ENCODE results near the gene HEY2.
"Not testable (repeated sequence)": the region's sequence is repeated elsewhere in the genome, so short reads cannot be mapped to it uniquely, and the experiment has no call there.

Gene HEY2

DNA sequence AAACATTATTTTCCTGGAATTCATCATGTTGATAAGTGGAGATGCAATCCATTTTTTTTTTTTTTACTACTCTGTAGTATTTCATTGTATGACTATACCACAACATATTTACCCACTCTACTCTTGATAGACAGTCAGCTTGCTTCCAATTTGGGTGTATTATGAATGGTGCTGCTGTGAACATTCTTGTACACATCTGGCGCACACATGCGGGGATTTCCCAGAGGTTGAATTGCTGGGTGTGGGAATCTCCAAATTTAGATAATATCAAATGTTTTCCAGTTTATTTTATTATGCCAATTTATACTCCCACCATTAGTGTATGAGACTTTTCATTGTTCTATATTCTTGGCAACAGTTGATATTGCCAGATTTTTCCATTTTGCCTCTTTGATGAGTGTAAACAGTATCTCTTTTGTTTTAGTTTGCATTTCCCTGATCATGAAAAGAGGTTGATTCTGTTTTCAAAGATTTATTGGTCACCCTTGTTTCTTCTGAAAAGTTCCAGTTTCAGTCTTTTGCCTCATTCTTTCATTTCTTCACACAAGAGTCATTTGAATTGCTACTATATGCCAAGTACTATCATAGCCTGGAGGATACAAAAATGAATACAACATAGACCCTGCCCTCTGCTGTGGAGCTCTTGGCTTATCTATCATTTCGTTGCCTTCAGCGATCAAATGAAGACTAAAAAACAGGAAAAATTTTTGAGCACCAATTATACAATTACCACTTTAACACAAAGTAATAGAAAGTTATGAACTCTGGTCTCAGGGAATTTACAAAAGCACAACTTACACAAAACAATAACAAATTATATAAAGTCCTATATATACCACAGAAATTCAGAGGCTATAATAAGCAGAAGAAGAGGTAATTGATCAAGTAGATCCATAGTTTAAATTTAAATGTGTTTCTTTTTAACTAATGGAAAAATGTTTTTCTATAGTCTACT, 24.2 kb downstream of the HEY2 start:
- DNase-seq = no peak

DNA sequence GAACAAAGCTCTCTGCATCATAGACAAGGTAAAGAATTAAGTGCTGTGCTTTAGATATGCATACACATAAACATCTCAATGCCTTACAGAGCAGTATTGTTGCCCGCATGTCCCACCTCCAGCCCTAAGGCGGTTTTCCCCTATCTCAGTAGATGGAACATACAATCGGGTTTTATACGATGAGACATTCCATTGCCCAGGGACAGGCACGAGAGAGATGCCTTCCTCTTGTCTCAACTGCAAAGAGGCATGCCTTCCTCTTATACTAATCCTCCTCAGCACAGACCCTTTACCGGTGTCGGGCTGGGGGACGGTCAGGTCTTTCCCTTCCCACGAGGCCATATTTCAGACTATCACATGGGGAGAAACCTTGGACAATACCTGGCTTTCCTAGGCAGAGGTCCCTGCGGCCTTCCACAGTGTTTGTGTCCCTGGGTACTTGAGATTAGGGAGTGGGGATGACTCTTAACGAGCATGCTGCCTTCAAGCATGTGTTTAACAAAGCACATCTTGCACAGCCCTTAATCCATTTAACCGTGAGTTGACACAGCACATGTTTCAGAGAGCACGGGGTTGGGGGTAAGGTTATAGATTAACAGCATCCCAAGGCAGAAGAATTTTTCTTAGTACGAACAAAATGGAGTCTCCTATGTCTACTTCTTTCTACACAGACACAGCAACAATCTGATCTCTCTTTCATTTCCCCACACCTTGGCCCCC, 26.8 kb downstream of the HEY2 start:
- not testable (repeated sequence) for DNase-seq

DNA sequence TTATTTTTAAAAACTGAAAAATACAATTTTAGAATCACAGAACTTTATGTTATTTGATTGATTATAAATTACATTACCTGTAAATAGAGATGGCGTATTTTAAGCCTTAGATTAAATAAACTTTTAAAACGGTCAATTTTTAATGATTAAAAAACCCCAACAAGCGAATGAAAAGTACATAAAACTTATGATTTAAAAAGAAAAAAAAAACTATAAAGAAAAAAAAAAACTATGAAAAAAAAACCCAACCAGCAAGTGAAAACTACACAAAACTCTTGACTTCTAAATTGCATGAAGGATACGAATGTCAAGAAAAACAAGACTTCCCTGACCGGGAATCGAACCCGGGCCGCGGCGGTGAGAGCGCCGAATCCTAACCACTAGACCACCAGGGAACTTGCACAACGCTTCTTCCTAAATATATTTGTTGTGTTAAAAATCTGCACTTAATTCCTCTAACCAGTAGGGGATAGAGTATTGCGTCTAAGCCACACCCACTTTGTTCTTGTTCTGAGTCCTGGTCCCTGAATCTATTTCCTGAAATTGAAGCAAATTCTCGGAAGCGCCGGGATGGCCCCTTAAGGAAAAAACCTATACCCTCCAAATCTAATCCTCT, 30.6 kb downstream of the HEY2 start:
- peak; percentile 96 for DNase-seq

DNA sequence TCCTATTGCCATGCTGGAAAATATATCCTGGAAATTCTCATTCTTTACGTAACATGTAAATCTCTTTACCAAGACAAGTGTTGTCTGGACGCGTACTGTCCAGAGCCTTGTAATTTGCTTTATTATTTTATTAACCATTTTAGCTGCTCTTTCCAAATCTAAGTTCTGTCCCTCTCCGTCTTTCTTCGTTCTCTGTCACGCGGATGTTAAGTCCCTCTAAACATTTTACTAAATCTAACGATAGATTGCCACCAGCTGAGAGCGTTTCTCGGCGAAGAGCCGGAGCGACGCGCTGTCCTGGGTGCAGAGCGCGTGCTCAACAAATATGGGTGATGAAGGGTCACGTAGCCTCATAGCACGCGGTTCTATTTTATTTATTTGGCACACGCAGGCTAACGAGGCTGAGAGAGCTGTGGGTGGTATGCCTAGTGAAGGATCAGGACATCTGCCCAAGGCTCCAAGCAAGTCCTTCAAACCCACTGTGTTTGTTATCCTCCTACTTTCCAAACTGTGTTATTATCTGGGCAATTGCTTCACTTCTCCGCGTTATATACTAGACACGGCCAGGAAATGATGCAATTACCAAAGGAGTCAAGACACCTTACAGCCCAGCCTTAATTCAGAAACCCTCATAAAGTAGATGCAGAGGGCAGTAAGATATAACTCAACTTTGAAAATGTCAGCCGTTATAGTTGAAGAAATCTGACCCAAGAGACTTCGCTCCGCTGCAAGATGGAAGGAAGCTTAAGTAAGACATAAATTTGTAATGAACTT, 31.3 kb downstream of the HEY2 start:
- DNase-seq = peak; percentile 77

DNA sequence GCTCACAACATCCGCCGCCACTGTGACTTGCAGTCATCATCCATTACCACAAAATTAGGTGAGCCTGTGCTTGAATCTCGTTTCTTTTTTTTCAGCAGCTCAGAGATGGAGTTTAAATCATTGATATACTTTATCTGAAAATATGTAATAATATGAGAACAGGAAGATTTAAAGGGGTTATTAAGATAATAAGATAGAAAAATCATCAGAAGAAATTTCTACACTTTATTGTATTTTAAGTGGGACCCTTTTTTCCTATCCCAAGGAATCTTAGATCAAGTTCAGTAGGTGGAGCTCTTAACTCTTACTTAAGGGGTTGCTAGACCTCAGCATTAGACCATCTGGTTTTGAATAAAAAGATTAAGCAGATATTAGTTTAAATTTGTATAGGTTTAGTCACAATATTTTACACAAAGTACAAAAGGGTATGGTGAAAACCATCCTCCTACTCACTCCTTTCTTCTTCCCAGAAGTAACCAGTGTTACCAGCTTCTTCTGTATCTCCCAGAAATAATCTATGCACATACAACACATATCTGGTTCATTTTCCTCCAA, 32.0 kb downstream of the HEY2 start:
- no peak for DNase-seq

DNA sequence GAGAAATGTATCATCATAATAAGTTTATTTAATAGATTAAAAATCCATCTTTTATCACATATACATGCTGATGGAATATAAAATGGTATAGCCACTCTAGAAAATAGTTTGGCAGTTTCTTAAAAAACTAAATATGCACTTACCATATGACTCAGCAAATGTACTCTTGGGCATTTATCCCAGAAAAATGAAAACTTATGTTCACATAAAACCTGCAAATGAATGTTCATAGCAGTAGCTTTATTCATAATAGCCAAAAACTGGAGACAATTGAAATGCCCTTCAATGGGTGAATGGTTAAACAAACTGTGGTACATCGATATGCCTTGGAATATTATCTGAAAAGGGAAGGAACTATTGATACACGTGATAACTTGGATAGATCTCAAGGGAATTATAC, 34.9 kb downstream of the HEY2 start:
- DNase-seq = no peak

DNA sequence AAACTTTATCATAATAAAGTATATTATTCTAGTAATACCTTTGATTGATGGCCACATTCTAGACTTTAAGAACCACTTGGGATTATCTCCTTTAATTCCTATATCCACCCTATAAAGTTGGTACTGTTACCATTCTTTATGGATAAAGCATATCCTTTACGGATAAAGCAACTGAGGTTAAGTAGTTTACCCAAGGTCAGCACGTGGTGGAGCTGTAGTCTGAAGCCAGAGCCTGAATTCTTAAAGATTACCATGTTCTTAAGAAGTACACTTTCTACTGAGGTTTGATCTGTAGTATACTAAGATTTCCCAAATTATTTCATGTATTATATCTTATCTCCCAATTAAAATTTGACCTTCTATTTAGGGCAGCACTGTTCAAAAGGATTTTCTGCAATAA, 38.4 kb downstream of the HEY2 start:
- peak; percentile 56 for DNase-seq

DNA sequence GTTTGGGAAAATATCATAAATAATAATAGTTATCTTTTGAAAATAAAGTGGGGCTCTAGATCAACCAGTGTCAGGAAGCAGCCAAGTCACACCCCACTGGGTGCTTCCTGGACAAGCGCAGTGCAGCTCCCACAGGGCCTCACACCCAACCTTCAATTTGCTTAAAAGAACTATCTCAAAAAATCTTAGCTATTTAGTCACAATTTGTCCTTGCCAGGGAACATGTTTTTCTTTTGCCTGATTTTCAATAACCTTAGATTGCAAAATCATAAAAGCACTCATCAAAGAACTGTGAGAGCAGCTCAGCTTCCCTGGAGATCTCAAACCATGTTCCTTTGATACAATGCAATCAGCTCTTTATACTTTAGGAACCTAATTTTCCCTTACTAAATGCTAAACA, 39.7 kb downstream of the HEY2 start:
- no peak for DNase-seq

DNA sequence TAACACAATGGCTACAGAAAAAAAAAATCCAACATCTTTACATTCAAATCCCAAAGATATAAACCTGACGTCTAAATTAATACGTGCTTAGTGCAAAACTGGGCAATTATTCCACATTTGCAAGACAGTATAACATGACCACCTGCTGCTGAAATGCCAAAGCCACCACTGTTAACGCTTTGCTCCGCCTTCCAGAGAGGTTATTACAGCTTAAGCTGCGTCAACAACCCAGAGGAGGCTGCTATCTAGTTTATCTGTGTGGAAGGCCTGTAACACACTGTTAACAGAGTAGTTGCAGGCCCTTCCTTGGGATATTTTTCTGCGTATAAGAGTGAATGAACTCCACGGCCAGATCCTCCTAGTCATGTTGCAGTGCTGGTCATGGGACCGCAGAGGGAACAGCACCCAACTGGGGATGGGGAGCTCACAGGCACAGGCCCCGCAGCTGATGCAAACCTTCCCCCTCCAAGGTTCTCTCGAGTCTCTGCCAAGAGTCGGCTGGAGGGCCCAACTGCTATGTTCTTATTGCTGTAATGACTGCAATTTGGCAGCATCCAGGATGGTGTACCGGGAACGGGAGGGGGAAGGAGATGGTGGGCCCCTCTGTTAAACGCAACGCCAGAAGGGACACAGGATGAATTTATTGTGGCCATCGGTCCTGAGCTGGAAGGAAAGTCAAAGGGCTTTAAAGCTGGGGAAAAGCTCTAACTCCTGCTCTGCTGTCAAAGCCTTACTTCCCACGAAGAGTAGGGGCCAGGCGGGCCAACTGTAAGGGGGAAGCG, 40.3 kb downstream of the HEY2 start:
- DNase-seq = peak; percentile 42

DNA sequence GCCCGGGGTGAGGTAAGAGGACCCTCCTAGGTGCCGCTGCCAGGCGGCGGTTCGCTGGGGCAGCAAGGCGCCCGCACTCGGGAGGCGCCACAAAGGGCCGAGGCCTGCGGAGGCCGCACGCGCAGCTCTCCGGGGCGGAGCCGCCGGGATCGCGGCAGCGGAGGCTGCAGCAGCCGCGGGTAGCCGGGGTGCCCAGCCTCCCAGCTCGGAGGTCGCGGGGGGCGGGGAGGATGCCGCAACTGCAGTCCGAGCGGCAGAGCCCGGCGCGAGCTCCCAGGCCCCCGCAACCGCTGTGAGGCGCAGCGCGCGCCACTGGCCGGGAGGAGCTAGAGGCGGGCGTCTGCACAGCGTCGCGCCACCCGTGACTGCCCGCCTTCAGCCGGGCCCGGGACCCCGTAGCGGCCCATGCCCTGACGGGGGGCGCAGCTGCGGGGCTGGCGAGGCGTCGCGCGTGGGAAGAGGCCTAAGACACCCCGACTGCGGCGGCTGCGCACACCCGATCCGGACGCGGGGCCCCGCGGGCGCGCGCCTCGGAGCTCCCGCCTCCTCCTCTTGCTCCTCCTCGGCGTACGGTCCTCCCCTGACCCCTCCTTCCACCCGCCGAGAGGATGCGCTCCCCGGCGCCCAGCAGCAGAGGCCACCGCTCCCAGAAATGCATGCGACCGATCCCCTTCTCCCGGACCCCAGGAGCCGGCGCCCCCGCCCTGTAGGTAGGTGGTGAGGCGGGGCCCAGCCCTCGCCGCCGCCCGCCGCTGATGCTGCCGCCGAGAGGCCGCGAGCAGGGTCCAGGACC, 41.1 kb downstream of the HEY2 start, which contains the start of gene NCOA7:
NCOA7 (plus strand) TSS at position 603 of the 793 bp plus-strand sequence. CDS start 24,395 bp downstream, outside the sequence.
- peak; percentile 79 for DNase-seq

DNA sequence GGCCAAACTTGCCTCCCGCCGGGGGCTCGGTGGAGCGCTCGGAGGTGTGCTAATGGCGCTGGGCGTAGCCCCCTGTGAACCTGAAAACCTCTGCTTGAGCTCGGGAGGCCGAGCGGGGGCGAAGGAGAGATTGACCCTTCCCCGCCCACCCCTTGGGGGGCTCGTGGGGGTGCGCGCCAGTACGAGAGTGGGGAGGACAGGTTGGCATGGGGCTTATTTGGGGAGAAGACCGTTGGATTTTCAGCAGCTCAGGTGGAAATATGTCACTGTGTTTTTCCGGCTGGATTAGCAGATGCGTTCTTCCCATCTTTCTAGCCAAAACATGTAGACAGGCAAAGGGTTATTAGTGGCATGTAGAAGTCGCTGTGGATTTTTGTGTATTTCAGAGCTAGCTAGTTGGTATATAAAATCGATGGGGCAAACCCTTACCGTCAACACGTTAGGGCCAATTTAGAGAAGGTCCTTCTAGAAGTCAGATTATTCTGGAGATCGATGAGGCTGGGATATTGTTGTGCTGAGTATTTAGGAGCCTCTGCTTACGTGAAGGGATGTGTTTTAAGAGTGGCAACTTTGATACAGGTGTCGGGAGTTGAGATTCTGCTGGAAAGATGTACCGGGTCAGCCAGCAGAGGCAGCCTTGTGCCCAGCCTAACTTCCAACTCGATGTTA, 41.9 kb downstream of the HEY2 start:
- DNase-seq = peak; percentile 48

DNA sequence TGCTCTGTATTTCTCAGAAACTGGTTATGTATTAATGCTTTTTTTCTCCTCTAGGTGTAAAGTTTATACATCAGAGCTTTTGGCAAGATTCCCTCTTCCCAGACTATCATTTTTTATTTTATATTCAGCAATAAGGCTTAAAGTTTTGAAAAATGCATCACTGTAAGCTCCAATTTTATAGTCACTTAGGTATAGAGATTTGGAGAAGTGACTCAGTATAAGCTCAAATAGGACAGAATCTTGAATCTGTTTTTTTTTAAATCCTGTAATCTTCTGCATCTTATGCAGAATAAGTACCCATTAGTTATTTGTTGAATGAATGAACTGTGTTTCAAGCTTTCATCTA, 42.4 kb downstream of the HEY2 start:
- DNase-seq = no peak

DNA sequence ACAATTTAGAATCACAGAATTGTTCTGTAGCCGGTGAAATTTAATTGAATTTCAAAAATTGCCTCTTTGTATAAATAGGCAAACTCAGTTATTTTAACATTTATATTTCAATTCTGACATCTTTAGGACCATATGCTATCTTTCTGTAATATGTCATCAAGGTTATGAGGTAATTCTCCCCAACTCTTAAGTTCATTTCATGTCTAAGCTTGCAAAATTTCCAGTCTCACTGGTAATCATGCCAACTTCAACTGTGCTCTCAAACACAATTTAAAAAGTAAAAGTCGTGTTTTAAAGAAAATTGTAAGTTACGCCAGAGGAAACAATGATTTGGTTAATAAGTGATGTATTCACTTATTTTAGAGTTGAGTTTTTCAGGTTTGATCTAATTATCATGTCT, 42.7 kb downstream of the HEY2 start:
- DNase-seq = peak; percentile 46

DNA sequence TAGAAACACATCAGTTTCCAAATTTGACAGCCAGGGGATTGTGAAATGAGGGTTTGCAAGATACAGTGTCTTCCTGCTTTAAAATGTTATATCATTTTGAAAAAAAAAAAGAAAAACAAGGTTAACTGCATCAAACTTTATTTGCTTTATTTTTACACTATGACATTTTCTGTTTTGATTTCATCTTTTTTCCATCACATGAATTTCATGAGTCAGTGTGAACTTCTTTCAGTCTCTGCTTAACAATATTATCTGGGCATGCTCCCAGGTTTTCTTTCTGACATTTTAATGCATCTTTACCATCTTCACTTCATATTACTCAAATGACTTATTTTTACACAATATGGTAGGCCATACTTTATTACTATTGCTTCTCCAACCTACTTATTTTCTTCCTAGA, 43.2 kb downstream of the HEY2 start:
- peak; percentile 66 for DNase-seq

DNA sequence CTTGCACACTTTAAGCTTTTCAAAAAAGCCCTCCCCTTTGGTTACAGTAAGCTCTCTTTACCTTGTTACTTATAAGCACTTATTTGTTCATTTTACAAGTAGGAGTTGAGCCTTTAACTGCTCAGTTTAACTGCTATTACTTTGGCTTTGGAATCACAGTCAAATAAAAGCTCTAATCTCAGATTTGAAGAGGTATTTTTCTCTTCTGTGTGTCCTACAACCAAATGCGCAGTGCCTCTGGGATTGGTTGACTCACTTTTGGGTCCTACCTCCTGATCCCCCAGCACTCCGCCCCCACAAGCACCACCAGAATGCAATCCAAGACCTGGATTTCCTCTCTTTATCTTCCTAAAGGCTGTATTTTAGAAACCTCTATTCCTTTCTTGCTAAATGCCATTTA, 43.8 kb downstream of the HEY2 start:
- DNase-seq = no peak

DNA sequence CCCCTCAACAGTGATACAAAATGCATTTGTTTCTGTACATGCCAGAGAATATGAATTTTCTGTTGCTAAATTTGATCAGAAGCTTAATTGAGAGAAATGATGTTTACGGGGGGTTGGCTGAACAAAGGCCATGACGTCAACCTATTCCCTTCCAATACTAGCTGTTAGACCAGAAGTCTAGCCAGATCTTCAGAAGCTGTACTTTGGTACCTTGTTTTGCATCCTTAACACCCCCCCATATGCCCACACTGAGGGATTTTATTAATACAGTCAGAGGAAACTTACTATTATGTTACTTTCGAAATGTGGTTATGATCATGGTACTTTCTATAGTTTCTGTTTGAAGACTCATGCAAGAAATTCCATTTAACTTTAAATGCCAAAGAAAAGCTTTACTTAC, 44.4 kb downstream of the HEY2 start:
- peak; percentile 56 for DNase-seq

DNA sequence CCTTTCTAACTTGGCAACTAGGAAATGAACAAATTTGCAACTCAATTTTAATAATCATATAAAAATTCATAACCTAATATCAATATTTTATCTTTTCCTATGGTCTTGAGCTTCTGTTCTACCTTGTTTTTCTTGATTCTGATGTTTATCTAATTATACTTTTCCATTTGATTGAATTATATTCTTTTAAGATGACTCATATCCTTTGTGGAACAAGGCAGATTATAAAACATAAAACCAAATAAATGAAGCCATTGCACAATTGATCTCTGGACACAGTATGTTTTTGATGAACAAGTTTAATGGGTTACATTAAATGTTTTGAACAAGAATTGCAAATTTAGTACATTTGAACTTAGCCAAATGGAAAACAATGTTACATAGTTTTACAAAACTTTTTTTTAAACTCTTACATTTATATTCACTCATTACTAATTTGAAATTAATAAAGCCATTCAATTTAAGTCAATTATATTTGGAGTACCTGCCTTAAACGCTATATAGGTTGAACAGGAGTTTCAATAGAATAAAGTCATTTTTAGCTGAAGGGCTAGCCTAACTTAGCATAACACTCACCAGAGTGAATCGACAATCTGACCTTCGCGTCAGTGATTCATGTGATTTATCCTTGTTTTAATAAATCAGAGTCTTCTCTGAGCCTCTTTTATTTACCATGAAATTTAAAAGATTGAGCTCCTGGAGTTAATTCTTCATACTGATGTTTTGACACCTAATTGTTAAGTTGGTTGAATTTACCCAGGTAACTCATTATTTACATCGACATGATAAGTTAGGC, 45.1 kb downstream of the HEY2 start:
- no peak for DNase-seq

DNA sequence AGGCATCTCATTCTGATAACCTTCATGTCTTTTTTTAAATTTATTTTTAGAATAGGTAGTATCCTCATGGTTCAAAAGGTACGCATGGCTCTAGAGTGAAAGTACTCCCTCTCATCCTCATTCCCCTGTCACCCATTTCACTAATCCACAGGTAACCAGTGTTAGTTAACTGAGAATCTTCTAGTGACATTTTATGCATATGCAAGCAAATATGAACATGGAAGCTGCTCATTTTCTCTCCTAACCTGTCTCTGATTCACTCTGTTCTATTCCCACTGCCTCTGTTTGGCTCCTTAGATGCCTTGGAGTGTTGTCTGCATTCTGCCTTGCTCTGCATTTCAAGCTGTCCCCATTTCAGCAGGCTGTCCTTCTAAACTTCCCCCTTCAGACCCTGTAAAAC, 45.9 kb downstream of the HEY2 start:
- DNase-seq = no peak

DNA sequence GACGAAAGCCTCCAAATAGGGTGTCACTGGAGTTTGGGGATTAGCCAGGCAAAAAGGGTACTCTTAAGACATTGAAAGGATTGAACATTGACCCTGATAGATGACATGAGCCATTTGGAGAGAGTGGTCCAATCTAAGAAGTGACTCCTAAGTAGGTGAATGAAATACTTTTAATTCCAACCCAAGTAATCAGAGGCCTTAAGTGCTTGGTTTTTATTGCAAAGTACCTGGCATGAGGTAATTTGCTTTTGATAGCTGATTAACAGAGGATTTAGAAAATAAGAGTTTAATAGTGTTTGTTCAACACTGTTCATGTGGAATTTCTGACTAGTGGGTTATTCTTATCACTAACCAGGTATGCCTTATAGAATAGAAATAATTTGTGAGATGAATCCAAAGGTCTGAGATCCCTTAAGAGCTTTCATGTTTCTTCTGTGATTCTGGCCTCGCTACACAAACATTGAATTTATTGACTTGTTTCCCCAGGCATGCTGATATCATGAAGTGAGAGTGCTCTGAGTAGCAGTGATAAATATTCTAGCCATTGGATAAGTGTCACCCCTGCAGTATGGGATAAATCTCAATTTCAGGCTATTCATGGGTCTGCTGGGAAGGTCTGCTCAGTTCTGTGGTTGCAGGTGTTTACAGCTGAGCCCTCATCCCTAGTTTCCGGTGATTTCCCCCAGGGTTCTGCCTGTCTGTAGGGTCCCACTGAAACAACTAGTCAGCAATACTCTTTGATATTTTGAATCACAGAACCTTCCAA, 47.9 kb downstream of the HEY2 start:
- no peak for DNase-seq

All from inflammatory macrophage treated with lipopolysaccharide for 4 hours (primary cell).